Measurements from ENCODE around the gene HTR7.

The HTR7 gene

DNA sequence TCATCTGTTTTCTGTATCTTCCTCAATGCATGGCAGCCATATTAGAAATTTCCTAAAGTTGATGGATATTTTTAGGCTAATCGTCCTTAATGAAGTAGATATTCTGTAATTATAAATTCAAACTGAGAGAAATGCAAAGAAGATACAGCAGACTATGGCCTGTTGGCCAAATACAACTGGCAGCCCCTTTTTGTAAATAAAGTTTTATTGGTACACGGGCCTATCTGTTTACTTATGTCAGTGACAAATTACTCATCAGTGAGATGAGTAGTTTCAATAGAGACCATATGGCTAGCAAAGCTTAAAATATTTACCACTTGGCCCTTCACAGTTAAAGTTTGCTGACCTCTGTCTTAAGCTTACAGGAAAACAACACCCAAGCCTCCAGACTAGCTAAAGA, 112.3 kb downstream of the HTR7 start:
- no peaks in the 10 kb centered on the region for H3K36me3 ChIP-seq

DNA sequence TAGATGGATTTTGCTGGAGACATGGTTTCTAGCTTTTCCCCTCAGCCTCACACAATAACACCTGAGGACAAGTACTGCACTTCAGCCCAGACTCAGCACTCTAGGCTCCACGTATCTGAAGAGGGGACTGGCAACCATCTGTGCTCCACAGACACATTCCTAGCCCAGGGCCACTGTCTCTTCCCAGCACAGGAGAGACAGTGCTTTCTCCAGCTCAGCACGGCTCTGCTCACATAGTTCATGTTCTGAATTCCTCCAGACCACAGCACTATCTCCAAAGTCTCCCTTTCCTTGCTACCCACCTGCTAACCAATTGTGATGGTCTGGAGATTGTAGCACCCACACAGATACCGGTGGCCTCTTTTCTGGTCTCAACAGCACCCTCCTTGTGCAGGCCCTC, 114.5 kb downstream of the HTR7 start:
- Histone ChIP-seq H3K9me3 (no peaks in the 10 kb centered on the region), H3K36me3 (no peaks in the 10 kb centered on the region), H3K27me3 (no peaks in the 10 kb centered on the region), H3K4me1 (ENCODE audit: control insufficient read depth in 1 of 2, insufficient read depth in 1 of 2, low read depth in 1 of 2, low read length in 1 of 2) (no peaks in the 10 kb centered on the region), H3K4me3 (ENCODE audit: low read depth in 1 of 2, low read length in 1 of 2) (no peak overlapping the region), H3K27ac (no peak overlapping the region)
- TF ChIP-seq, protein P1, sequence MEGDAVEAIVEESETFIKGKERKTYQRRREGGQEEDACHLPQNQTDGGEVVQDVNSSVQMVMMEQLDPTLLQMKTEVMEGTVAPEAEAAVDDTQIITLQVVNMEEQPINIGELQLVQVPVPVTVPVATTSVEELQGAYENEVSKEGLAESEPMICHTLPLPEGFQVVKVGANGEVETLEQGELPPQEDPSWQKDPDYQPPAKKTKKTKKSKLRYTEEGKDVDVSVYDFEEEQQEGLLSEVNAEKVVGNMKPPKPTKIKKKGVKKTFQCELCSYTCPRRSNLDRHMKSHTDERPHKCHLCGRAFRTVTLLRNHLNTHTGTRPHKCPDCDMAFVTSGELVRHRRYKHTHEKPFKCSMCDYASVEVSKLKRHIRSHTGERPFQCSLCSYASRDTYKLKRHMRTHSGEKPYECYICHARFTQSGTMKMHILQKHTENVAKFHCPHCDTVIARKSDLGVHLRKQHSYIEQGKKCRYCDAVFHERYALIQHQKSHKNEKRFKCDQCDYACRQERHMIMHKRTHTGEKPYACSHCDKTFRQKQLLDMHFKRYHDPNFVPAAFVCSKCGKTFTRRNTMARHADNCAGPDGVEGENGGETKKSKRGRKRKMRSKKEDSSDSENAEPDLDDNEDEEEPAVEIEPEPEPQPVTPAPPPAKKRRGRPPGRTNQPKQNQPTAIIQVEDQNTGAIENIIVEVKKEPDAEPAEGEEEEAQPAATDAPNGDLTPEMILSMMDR (IDR thresholded peaks at IDR 0.05) = no peak

More for the DNA sequence above, 112.3 kb downstream of the HTR7 start:
- Histone ChIP-seq H3K9me3 (no peaks in the 10 kb centered on the region), H3K4me1 (ENCODE audit: control insufficient read depth in 1 of 2, insufficient read depth in 1 of 2, low read depth in 1 of 2, low read length in 1 of 2) (no peaks in the 10 kb centered on the region), H3K4me3 (ENCODE audit: low read depth in 1 of 2, low read length in 1 of 2) (no peak overlapping the region), H3K27ac (no peak overlapping the region), H3K27me3 (peaks cover 6% of the 10 kb centered on the region)
- TF ChIP-seq, protein P1 (IDR thresholded peaks at IDR 0.05) = no peak

DNA sequence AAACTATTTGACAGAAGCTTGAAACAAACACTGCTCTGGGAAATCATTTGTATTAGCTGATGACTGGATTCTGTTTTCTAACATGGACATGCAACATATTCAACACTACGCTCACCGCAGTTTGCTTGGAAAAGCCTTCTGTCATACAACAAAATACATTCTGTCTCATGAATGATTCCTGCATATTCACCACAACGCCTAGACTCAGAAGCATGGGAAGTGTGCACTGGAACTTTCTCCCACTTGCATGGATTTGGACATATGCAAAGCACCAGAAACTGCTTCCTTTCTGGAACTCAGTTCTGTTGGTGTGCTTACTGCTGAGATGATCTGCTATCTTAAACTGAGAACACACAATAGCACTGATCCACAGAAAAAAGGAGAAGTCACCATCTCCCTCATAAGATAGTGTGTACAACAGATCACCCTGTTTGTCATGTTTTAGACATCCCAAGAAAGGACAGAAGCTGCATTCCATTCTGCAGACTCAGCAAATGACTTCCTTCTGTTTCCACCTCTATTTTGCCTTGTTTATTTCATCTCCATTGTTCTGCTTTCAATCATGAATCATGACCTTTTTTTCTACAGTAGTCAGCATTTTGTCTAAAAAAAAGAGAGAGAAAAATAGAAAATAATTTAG, 115.8 kb downstream of the HTR7 start:
- no peaks in the 10 kb centered on the region for H3K27me3 ChIP-seq
- no peaks in the 10 kb centered on the region for H3K36me3 ChIP-seq
- H3K4me1 ChIP-seq (ENCODE audit: control insufficient read depth in 1 of 2, insufficient read depth in 1 of 2, low read depth in 1 of 2, low read length in 1 of 2) = no peaks in the 10 kb centered on the region
- no peak overlapping the region for H3K27ac ChIP-seq
- no peaks in the 10 kb centered on the region for H3K9me3 ChIP-seq
- no peak overlapping the region for H3K4me3 ChIP-seq (ENCODE audit: low read depth in 1 of 2, low read length in 1 of 2)
- TF ChIP-seq, protein P1 (IDR thresholded peaks at IDR 0.05) = no peak

DNA sequence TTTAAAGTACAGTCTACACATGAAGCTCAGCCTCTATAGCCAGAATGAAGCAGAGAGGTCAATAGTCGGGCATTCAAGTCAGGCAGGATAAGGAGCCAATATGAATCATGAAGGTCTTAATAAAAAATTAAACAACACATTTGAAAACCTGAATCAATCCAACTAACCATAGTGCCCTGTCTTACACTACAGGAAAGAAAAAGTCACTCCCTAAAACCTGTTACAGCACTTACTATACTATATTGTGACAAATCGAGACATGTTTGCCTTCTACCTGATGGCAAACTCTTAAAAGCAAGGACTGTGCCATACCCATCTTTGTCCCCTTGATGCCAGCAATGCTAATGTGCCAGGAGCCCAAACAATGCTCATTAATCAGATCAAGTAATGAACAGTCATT, 117.6 kb downstream of the HTR7 start:
- Histone ChIP-seq H3K36me3 (no peaks in the 10 kb centered on the region), H3K4me1 (ENCODE audit: control insufficient read depth in 1 of 2, insufficient read depth in 1 of 2, low read depth in 1 of 2, low read length in 1 of 2) (no peaks in the 10 kb centered on the region), H3K27ac (no peak overlapping the region), H3K4me3 (ENCODE audit: low read depth in 1 of 2, low read length in 1 of 2) (no peak overlapping the region), H3K9me3 (no peaks in the 10 kb centered on the region), H3K27me3 (no peaks in the 10 kb centered on the region)
- TF ChIP-seq, protein P1 (IDR thresholded peaks at IDR 0.05) = no peak

DNA sequence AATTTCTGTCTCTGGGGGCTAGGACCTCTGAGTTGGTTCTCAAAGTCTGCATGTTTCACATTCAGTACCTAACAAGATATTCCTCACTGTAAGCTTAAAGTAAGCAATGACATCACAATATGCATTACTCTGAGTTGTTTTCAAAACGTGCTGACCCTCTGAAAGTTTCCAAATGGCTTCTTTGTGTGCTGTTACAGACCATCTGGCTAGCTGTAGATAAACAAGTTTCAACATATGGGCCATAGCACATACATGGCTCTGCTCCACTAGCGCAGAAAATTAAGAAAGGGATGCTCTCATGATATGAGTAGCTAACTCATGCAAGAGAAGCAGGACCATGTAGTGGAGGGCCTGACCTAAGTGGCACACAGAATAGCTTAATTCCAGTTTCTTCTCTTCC, 119.0 kb downstream of the HTR7 start:
- TF ChIP-seq, protein P1 (IDR thresholded peaks at IDR 0.05) = no peak

More for the DNA sequence above, 119.0 kb downstream of the HTR7 start:
- no peaks in the 10 kb centered on the region for H3K27me3 ChIP-seq
- no peak overlapping the region for H3K4me3 ChIP-seq (ENCODE audit: low read depth in 1 of 2, low read length in 1 of 2)
- no peak overlapping the region for H3K27ac ChIP-seq
- H3K36me3 ChIP-seq = no peaks in the 10 kb centered on the region
- H3K4me1 ChIP-seq (ENCODE audit: control insufficient read depth in 1 of 2, insufficient read depth in 1 of 2, low read depth in 1 of 2, low read length in 1 of 2) = no peaks in the 10 kb centered on the region
- H3K9me3 ChIP-seq = no peaks in the 10 kb centered on the region

Data from neutrophil (primary cell).